Duodenal mucosa (tissue), 2 donors: ENCODE results near the gene GGACT.

ENCODE experiments used
- H3K27ac ChIP-seq: one replicate; pipeline ENCODE4 v1.7.0; 2013; ENCODE audit warnings: low read depth, low read length
- H3K27me3 ChIP-seq, 2 donors: one replicate each; pipeline ENCODE4 v1.7.0; 2013; ENCODE audit warnings: low read length in 2 of 2, control low read depth in 1 of 2; ENCODE audit not compliant: insufficient read depth in 2 of 2, control insufficient read depth in 1 of 2
- H3K36me3 ChIP-seq, 2 donors: one replicate each; pipeline ENCODE4 v1.7.0; 2013; ENCODE audit warnings: low read length in 2 of 2, control low read depth in 1 of 2; ENCODE audit not compliant: insufficient read depth in 2 of 2, control insufficient read depth in 1 of 2
- H3K4me1 ChIP-seq, 2 donors: one replicate each; pipeline ENCODE4 v1.7.0; 2013; ENCODE audit warnings: low read length in 2 of 2, control low read depth in 1 of 2; ENCODE audit not compliant: insufficient read depth in 2 of 2, control insufficient read depth in 1 of 2
- H3K4me3 ChIP-seq, 2 donors: one replicate each; pipeline ENCODE4 v1.7.0; 2013; ENCODE audit warnings: low read length in 2 of 2, low read depth in 1 of 2
- H3K9ac ChIP-seq, 2 donors: one replicate each; pipeline ENCODE4 v1.7.0; 2013; ENCODE audit warnings: low read length in 2 of 2, low read depth in 1 of 2
- H3K9me3 ChIP-seq, 2 donors: one replicate each; pipeline ENCODE4 v1.7.0; 2013; ENCODE audit warnings: low read length in 2 of 2, control low read depth in 1 of 2; ENCODE audit not compliant: control insufficient read depth in 1 of 2

GGACT gene

GRCh38 chr13:100534147-100534843 is 54.3 kb downstream of the GGACT start:
- H3K4me3 ChIP-seq: no peak overlapping the region
- H3K27ac ChIP-seq: no peak overlapping the region
- no peak overlapping the region for H3K9ac ChIP-seq
- no peaks in the 10 kb centered on the region for H3K4me1 ChIP-seq
- no peaks in the 10 kb centered on the region for H3K9me3 ChIP-seq
- H3K27me3 ChIP-seq: no peaks in the 10 kb centered on the region
- H3K36me3 ChIP-seq: peaks cover 0 to 19% of the 10 kb centered on the region in 2 donors

- Histone ChIP-seq H3K36me3 (peaks cover 0 to 19% of the 10 kb centered on the region in 2 donors), H3K27ac (no peak overlapping the region), H3K9me3 (no peaks in the 10 kb centered on the region), H3K9ac (no peak overlapping the region), H3K4me3 (no peak overlapping the region), H3K27me3 (no peaks in the 10 kb centered on the region), H3K4me1 (no peaks in the 10 kb centered on the region)
Measured at GRCh38 chr13:100533588-100534041, 55.0 kb downstream of the GGACT start.

- H3K9ac ChIP-seq: no peak overlapping the region
- H3K9me3 ChIP-seq: no peaks in the 10 kb centered on the region
- no peak overlapping the region for H3K4me3 ChIP-seq
- peaks cover 0 to 22% of the 10 kb centered on the region in 2 donors for H3K36me3 ChIP-seq
- H3K27me3 ChIP-seq: no peaks in the 10 kb centered on the region
- no peak overlapping the region for H3K27ac ChIP-seq
- H3K4me1 ChIP-seq: no peaks in the 10 kb centered on the region
Measured at GRCh38 chr13:100532836-100533435, 55.7 kb downstream of the GGACT start.

GRCh38 chr13:100532090-100532766 is 56.4 kb downstream of the GGACT start:
- H3K36me3 ChIP-seq: peaks cover 0 to 22% of the 10 kb centered on the region in 2 donors
- H3K27ac ChIP-seq: no peak overlapping the region
- H3K4me1 ChIP-seq: no peaks in the 10 kb centered on the region
- no peak overlapping the region for H3K4me3 ChIP-seq
- no peaks in the 10 kb centered on the region for H3K9me3 ChIP-seq
- no peak overlapping the region for H3K9ac ChIP-seq
- H3K27me3 ChIP-seq: no peaks in the 10 kb centered on the region

- Histone ChIP-seq H3K9ac (no peak overlapping the region), H3K4me1 (no peaks in the 10 kb centered on the region), H3K27ac (no peak overlapping the region), H3K9me3 (no peaks in the 10 kb centered on the region), H3K4me3 (no peak overlapping the region), H3K36me3 (peaks cover 0 to 22% of the 10 kb centered on the region in 2 donors), H3K27me3 (no peaks in the 10 kb centered on the region)
Measured at GRCh38 chr13:100530671-100531213, 57.8 kb downstream of the GGACT start.

- H3K27ac ChIP-seq: no peak overlapping the region
- no peaks in the 10 kb centered on the region for H3K27me3 ChIP-seq
- no peaks in the 10 kb centered on the region for H3K9me3 ChIP-seq
- no peak overlapping the region for H3K9ac ChIP-seq
- no peak overlapping the region for H3K4me3 ChIP-seq
- peaks cover 0 to 22% of the 10 kb centered on the region in 2 donors for H3K36me3 ChIP-seq
- no peaks in the 10 kb centered on the region for H3K4me1 ChIP-seq
Measured at GRCh38 chr13:100529666-100530377, 58.8 kb downstream of the GGACT start.

GRCh38 chr13:100528820-100529219 is 59.8 kb downstream of the GGACT start:
- Histone ChIP-seq H3K27ac (no peak overlapping the region), H3K27me3 (no peaks in the 10 kb centered on the region), H3K9me3 (no peaks in the 10 kb centered on the region), H3K9ac (no peak overlapping the region), H3K4me3 (no peak overlapping the region), H3K4me1 (no peaks in the 10 kb centered on the region), H3K36me3 (peaks cover 0 to 19% of the 10 kb centered on the region in 2 donors)

GRCh38 chr13:100528353-100528752 is 60.2 kb downstream of the GGACT start:
- H3K4me1 ChIP-seq: no peaks in the 10 kb centered on the region
- H3K27ac ChIP-seq: no peak overlapping the region
- H3K27me3 ChIP-seq: no peaks in the 10 kb centered on the region
- no peak overlapping the region for H3K9ac ChIP-seq
- no peaks in the 10 kb centered on the region for H3K9me3 ChIP-seq
- peaks cover 0 to 19% of the 10 kb centered on the region in 2 donors for H3K36me3 ChIP-seq
- no peak overlapping the region for H3K4me3 ChIP-seq

GRCh38 chr13:100527644-100528043 is 60.9 kb downstream of the GGACT start:
- H3K9ac ChIP-seq: no peak overlapping the region
- H3K9me3 ChIP-seq: no peaks in the 10 kb centered on the region
- peaks cover 4 to 5% of the 10 kb centered on the region in 2 donors for H3K4me1 ChIP-seq
- H3K27ac ChIP-seq: no peak overlapping the region
- peaks cover 0 to 13% of the 10 kb centered on the region in 2 donors for H3K36me3 ChIP-seq
- no peak overlapping the region for H3K4me3 ChIP-seq
- no peaks in the 10 kb centered on the region for H3K27me3 ChIP-seq
